ENCODE measurements around the gene MRPL17.

MRPL17 gene

DNA sequence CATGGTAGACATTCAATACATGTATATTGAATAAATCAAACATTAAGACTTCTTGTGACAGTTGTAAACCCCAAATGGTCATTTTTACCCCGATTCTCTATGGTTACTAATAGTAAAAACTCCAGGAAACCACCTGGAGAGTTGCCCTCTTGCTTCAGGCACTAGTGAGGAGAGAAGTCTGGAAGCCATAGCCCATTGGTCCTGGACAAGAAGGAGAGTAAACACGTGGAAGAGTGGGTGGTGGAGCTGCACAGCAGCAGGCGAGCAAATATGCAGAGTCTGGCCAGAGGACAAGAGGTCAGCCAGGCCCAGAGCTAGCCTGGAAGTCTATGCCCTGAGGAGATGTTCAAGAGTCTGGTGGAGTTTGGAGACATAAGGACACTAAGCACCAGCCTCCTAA lies 45.3 kb downstream of the MRPL17 start:
- no peak overlapping the region for H4K8ac ChIP-seq (ENCODE audit: low read depth, low read length)
- H3K4me3 ChIP-seq (ENCODE audit: low read length in 2 of 2), result no peak overlapping the region
- H2BK15ac ChIP-seq (ENCODE audit: low read length), result no peak overlapping the region
- H3K4me2 ChIP-seq (ENCODE audit: insufficient read depth, low read length, poor library complexity, severe bottlenecking), result no peak overlapping the region
- H2AK5ac ChIP-seq (ENCODE audit: low read depth, low read length), result no peak overlapping the region
- peaks cover 5 to 10% of the 10 kb centered on the region in 2 donors for H3K4me1 ChIP-seq (ENCODE audit: control insufficient read depth in 2 of 2, insufficient read depth in 1 of 2, low read depth in 1 of 2, low read length in 2 of 2)
- no CpG with 5 or more reads among the region's 3 CpGs for WGBS, 2 donors (ENCODE audit: extremely low coverage in 2 of 2, insufficient read length in 2 of 2, insufficient replicate concordance in 1 of 2)
- H3K23ac ChIP-seq (ENCODE audit: low read depth, low read length, poor library complexity), result no peak overlapping the region
- no peaks in the 10 kb centered on the region for H3K9me3 ChIP-seq (replicated peaks in 1 of 2; ENCODE audit: control insufficient read depth in 2 of 2, insufficient read depth in 1 of 2, low read depth in 1 of 2, low read length in 2 of 2)
- no peak for DNase-seq (ENCODE audit: low spot score)
- no peak overlapping the region for H2AFZ ChIP-seq (ENCODE audit: low read length)
- H3K79me1 ChIP-seq (ENCODE audit: low read depth, low read length), result no peaks in the 10 kb centered on the region
- no peak overlapping the region for H2BK12ac ChIP-seq (ENCODE audit: low read length)
- no peak overlapping the region for H4K91ac ChIP-seq (ENCODE audit: low read depth, low read length, poor library complexity)
- no peak overlapping the region for H2BK120ac ChIP-seq (ENCODE audit: low read depth, low read length)
- H3K4ac ChIP-seq (ENCODE audit: low read length), result no peak overlapping the region
- H3K36me3 ChIP-seq (replicated peaks in 1 of 2; ENCODE audit: control insufficient read depth in 2 of 2, insufficient read depth in 2 of 2, low read length in 2 of 2), result peaks cover 7 to 74% of the 10 kb centered on the region in 2 donors
- H3K9ac ChIP-seq (ENCODE audit: low read depth, low read length, poor library complexity), result no peak overlapping the region
- H3K27ac ChIP-seq (replicated peaks; ENCODE audit: low read length), result no peak overlapping the region
- no peak overlapping the region for H2BK5ac ChIP-seq (ENCODE audit: low read length)
- no peak overlapping the region for H3K18ac ChIP-seq (ENCODE audit: low read length)
- H3K27me3 ChIP-seq (ENCODE audit: control insufficient read depth in 3 of 3, insufficient read depth in 3 of 3, low read depth in 1 of 3, low read length in 3 of 3), result no peaks in the 10 kb centered on the region
- H3K14ac ChIP-seq (ENCODE audit: low read length), result peak overlapping the region; percentile 12

DNA sequence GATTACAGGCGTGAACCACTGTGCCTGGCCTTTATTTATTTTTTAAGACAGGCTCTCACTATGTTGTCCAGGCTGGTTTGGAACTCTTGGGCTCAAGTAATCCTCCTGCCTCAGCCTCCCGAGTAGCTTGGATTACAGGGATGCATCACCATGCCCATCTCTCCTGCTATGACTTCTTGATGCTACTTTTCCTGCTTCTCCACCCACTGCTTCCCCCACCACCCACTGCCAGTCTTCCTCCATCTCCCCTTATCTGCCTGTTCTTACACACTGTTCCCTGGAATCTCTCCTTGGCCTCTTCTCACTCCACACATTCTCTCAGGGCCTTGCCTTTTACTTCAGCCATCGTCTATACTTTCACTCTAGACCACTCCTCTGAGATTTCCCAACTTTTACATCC lies 46.7 kb downstream of the MRPL17 start:
- Histone ChIP-seq H3K4me1 (ENCODE audit: control insufficient read depth in 2 of 2, insufficient read depth in 1 of 2, low read depth in 1 of 2, low read length in 2 of 2) (peaks cover 5 to 10% of the 10 kb centered on the region in 2 donors), H3K4ac (ENCODE audit: low read length) (no peak overlapping the region), H3K4me3 (ENCODE audit: low read length in 2 of 2) (no peak overlapping the region), H2BK12ac (ENCODE audit: low read length) (no peak overlapping the region), H2AFZ (ENCODE audit: low read length) (no peak overlapping the region), H3K14ac (ENCODE audit: low read length) (no peak overlapping the region), H3K18ac (ENCODE audit: low read length) (no peak overlapping the region), H2BK120ac (ENCODE audit: low read depth, low read length) (no peak overlapping the region), H3K36me3 (replicated peaks in 1 of 2; ENCODE audit: control insufficient read depth in 2 of 2, insufficient read depth in 2 of 2, low read length in 2 of 2) (peaks cover 7 to 85% of the 10 kb centered on the region in 2 donors), H3K27ac (replicated peaks; ENCODE audit: low read length) (no peak overlapping the region), H2BK15ac (ENCODE audit: low read length) (no peak overlapping the region), H3K27me3 (ENCODE audit: control insufficient read depth in 3 of 3, insufficient read depth in 3 of 3, low read depth in 1 of 3, low read length in 3 of 3) (peaks cover 0 to under 1% (median 0%) of the 10 kb centered on the region in 3 experiments), H3K9ac (ENCODE audit: low read depth, low read length, poor library complexity) (no peak overlapping the region), H4K8ac (ENCODE audit: low read depth, low read length) (no peak overlapping the region), H3K9me3 (replicated peaks in 1 of 2; ENCODE audit: control insufficient read depth in 2 of 2, insufficient read depth in 1 of 2, low read depth in 1 of 2, low read length in 2 of 2) (no peaks in the 10 kb centered on the region), H2AK5ac (ENCODE audit: low read depth, low read length) (no peak overlapping the region), H2BK5ac (ENCODE audit: low read length) (no peak overlapping the region), H3K23ac (ENCODE audit: low read depth, low read length, poor library complexity) (no peak overlapping the region), H3K4me2 (ENCODE audit: insufficient read depth, low read length, poor library complexity, severe bottlenecking) (no peak overlapping the region), H3K79me1 (ENCODE audit: low read depth, low read length) (no peaks in the 10 kb centered on the region), H4K91ac (ENCODE audit: low read depth, low read length, poor library complexity) (no peak overlapping the region)
- no CpG with 5 or more reads among the region's 3 CpGs for WGBS, 2 donors (ENCODE audit: extremely low coverage in 2 of 2, insufficient read length in 2 of 2, insufficient replicate concordance in 1 of 2)
- no peak for DNase-seq (ENCODE audit: low spot score)

DNA sequence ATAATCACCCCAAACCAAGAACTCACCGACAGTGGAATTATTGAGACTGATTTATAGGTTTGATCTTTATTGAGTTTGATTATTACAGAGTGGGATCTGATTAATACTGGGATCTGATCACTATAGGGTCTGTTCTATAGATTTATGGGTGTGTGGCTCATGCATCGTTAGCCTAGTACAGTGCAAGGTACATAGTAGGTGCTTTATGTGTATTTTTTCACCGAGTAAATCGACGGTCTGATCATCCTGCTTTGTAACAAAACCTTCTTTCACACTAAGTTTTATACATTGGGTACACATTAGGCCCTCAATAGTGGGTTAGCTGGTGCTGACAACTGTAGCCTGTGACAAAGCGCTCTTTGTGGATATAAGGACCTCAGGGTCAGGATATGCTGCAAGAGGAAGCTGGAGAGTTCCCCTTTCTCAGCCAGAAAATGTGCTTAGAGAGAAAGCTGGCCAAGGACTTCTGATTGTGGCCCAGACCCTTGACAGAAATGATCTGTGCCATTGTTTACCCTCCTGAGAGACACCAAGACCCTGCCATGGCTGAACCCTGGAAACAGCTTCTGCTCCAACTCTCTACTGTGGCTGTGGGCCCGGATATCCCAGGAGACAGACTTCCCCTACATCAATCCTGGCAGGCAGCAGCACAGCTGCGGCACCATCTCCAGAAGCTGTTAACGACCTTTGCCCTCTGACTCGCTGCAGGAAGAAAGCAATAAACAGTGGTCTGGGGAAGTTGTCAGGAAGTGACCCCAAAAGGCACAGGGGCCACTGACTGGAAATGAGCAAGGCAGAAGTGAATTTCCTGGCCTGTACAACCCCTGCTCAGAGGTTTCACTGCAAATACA lies 47.8 kb downstream of the MRPL17 start:
- Histone ChIP-seq H3K36me3 (replicated peaks in 1 of 2; ENCODE audit: control insufficient read depth in 2 of 2, insufficient read depth in 2 of 2, low read length in 2 of 2) (peaks cover 8 to 84% of the 10 kb centered on the region in 2 donors), H2BK12ac (ENCODE audit: low read length) (no peak overlapping the region), H4K8ac (ENCODE audit: low read depth, low read length) (no peak overlapping the region), H4K91ac (ENCODE audit: low read depth, low read length, poor library complexity) (no peak overlapping the region), H3K9ac (ENCODE audit: low read depth, low read length, poor library complexity) (no peak overlapping the region), H2BK15ac (ENCODE audit: low read length) (no peak overlapping the region), H3K14ac (ENCODE audit: low read length) (no peak overlapping the region), H2AK5ac (ENCODE audit: low read depth, low read length) (no peak overlapping the region), H3K27me3 (ENCODE audit: control insufficient read depth in 3 of 3, insufficient read depth in 3 of 3, low read depth in 1 of 3, low read length in 3 of 3) (peaks cover 0 to 13% (median 0%) of the 10 kb centered on the region in 3 experiments), H3K4me3 (ENCODE audit: low read length in 2 of 2) (no peak overlapping the region), H2BK120ac (ENCODE audit: low read depth, low read length) (no peak overlapping the region), H3K4me1 (ENCODE audit: control insufficient read depth in 2 of 2, insufficient read depth in 1 of 2, low read depth in 1 of 2, low read length in 2 of 2) (peaks cover 5 to 10% of the 10 kb centered on the region in 2 donors), H3K4ac (ENCODE audit: low read length) (no peak overlapping the region), H3K18ac (ENCODE audit: low read length) (no peak overlapping the region), H3K9me3 (replicated peaks in 1 of 2; ENCODE audit: control insufficient read depth in 2 of 2, insufficient read depth in 1 of 2, low read depth in 1 of 2, low read length in 2 of 2) (no peaks in the 10 kb centered on the region), H3K27ac (replicated peaks; ENCODE audit: low read length) (no peak overlapping the region), H2BK5ac (ENCODE audit: low read length) (no peak overlapping the region), H2AFZ (ENCODE audit: low read length) (peak overlapping the region; percentile 13), H3K23ac (ENCODE audit: low read depth, low read length, poor library complexity) (no peak overlapping the region), H3K79me1 (ENCODE audit: low read depth, low read length) (no peaks in the 10 kb centered on the region), H3K4me2 (ENCODE audit: insufficient read depth, low read length, poor library complexity, severe bottlenecking) (no peak overlapping the region)
- no peak for DNase-seq (ENCODE audit: low spot score)
- WGBS, 2 donors (ENCODE audit: extremely low coverage in 2 of 2, insufficient read length in 2 of 2, insufficient replicate concordance in 1 of 2), result no CpG with 5 or more reads among the region's 10 CpGs

DNA sequence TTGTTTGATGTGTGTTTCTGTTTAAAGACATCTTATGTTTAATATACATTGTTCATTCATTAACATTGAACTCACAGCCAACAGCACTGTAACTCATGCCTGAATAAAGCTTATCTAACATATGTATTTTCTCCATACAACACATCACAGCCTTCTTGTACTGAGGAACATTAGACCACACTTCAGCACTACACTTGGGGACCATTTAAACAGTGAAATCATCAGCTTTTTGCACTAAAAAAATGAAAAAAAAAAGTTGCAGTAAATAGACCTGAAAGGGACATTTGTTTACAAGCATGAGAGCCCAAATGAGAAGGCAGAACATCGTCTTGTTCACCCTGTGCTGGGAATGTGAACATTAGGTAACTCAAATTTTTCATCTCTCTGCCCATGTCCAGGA lies 48.6 kb downstream of the MRPL17 start:
- H3K14ac ChIP-seq (ENCODE audit: low read length), result no peak overlapping the region
- no peak overlapping the region for H3K4me3 ChIP-seq (ENCODE audit: low read length in 2 of 2)
- H3K4me1 ChIP-seq (ENCODE audit: control insufficient read depth in 2 of 2, insufficient read depth in 1 of 2, low read depth in 1 of 2, low read length in 2 of 2), result peaks cover 10% of the 10 kb centered on the region in 2 donors
- H3K4ac ChIP-seq (ENCODE audit: low read length), result no peak overlapping the region
- peaks cover 1% of the 10 kb centered on the region for H3K79me1 ChIP-seq (ENCODE audit: low read depth, low read length)
- H2BK120ac ChIP-seq (ENCODE audit: low read depth, low read length), result no peak overlapping the region
- WGBS, 2 donors (ENCODE audit: extremely low coverage in 2 of 2, insufficient read length in 2 of 2, insufficient replicate concordance in 1 of 2), result no CpG with 5 or more reads among the region's 1 CpG
- no peak overlapping the region for H2BK5ac ChIP-seq (ENCODE audit: low read length)
- no peak overlapping the region for H2BK12ac ChIP-seq (ENCODE audit: low read length)
- no peak overlapping the region for H4K91ac ChIP-seq (ENCODE audit: low read depth, low read length, poor library complexity)
- H3K18ac ChIP-seq (ENCODE audit: low read length), result no peak overlapping the region
- H3K9me3 ChIP-seq (replicated peaks in 1 of 2; ENCODE audit: control insufficient read depth in 2 of 2, insufficient read depth in 1 of 2, low read depth in 1 of 2, low read length in 2 of 2), result peaks cover 0 to 3% of the 10 kb centered on the region in 2 donors
- H3K4me2 ChIP-seq (ENCODE audit: insufficient read depth, low read length, poor library complexity, severe bottlenecking), result no peak overlapping the region
- no peak overlapping the region for H2AFZ ChIP-seq (ENCODE audit: low read length)
- no peak overlapping the region for H3K23ac ChIP-seq (ENCODE audit: low read depth, low read length, poor library complexity)
- DNase-seq (ENCODE audit: low spot score), result no peak
- peaks cover 0 to 20% (median 3%) of the 10 kb centered on the region in 3 experiments for H3K27me3 ChIP-seq (ENCODE audit: control insufficient read depth in 3 of 3, insufficient read depth in 3 of 3, low read depth in 1 of 3, low read length in 3 of 3)
- peaks cover 3 to 81% of the 10 kb centered on the region in 2 donors for H3K36me3 ChIP-seq (replicated peaks in 1 of 2; ENCODE audit: control insufficient read depth in 2 of 2, insufficient read depth in 2 of 2, low read length in 2 of 2)
- H2BK15ac ChIP-seq (ENCODE audit: low read length), result no peak overlapping the region
- H3K27ac ChIP-seq (replicated peaks; ENCODE audit: low read length), result no peak overlapping the region
- no peak overlapping the region for H2AK5ac ChIP-seq (ENCODE audit: low read depth, low read length)
- H3K9ac ChIP-seq (ENCODE audit: low read depth, low read length, poor library complexity), result no peak overlapping the region
- no peak overlapping the region for H4K8ac ChIP-seq (ENCODE audit: low read depth, low read length)

All from neuronal stem cell (in vitro differentiated cells).